GM23248 (cell line): Measurements from ENCODE around the gene SETD7. TPM values are rescaled to one million over a fixed set of nuclear protein-coding genes. Genes with fewer than 3 reads are reported as not detected.
"Not testable (repeated sequence)": the region's sequence is repeated elsewhere in the genome, so short reads cannot be mapped to it uniquely, and the experiment has no call there.

ENCODE experiments used
- DNase-seq: peaks from one replicate; pipeline ENCODE4 v3.0.0-alpha.2; 2015
- H2AFZ ChIP-seq: fragments of 200-600 bp; sonication (generic); 2 replicates; pipeline ENCODE4 v1.6.1; 2016; ENCODE audit warnings: antibody characterized with exemption
- H3F3A ChIP-seq: fragments of 200-600 bp; sonication (generic); 2 replicates; pipeline ENCODE4 v1.6.1; 2016; ENCODE audit warnings: mild to moderate bottlenecking, antibody characterized with exemption, mixed run types; ENCODE audit not compliant: insufficient read depth
- H3K27ac ChIP-seq: fragments of 200-600 bp; sonication (generic); 2 replicates; pipeline ENCODE4 v1.5.1; 2016; ENCODE audit warnings: mild to moderate bottlenecking
- H3K27me3 ChIP-seq: fragments of 200-600 bp; sonication (generic); replicated peaks from 2 replicates; pipeline ENCODE4 v1.6.1; 2016; ENCODE audit warnings: mild to moderate bottlenecking; ENCODE audit not compliant: insufficient read depth
- H3K36me3 ChIP-seq: fragments of 200-600 bp; sonication (generic); 2 replicates; pipeline ENCODE4 v1.6.1; 2016; ENCODE audit warnings: low read depth, mild to moderate bottlenecking
- H3K4me1 ChIP-seq: fragments of 200-600 bp; sonication (generic); 2 replicates; pipeline ENCODE4 v1.6.1; 2016; ENCODE audit warnings: mild to moderate bottlenecking; ENCODE audit not compliant: insufficient read depth
- H3K4me2 ChIP-seq: fragments of 200-600 bp; sonication (generic); one replicate; pipeline ENCODE4 v1.6.1; 2016; ENCODE audit warnings: mild to moderate bottlenecking; ENCODE audit not compliant: unreplicated experiment
- H3K4me3 ChIP-seq: fragments of 200-600 bp; sonication (generic); 2 replicates; pipeline ENCODE4 v1.5.1; 2016; ENCODE audit warnings: mild to moderate bottlenecking
- H3K79me2 ChIP-seq: fragments of 200-600 bp; sonication (generic); 2 replicates; pipeline ENCODE4 v1.6.1; 2016; ENCODE audit warnings: mild to moderate bottlenecking; ENCODE audit not compliant: insufficient read depth
- H3K9ac ChIP-seq: fragments of 200-600 bp; sonication (generic); 2 replicates; pipeline ENCODE4 v1.6.1; 2016; ENCODE audit warnings: mild to moderate bottlenecking
- H3K9me2 ChIP-seq: fragments of 200-600 bp; sonication (generic); 2 replicates; pipeline ENCODE4 v1.6.1; 2016; ENCODE audit warnings: mixed run types, mild to moderate bottlenecking, moderate library complexity; ENCODE audit not compliant: insufficient read depth
- H3K9me3 ChIP-seq: fragments of 200-600 bp; sonication (generic); one replicate; pipeline ENCODE4 v1.6.1; 2017; ENCODE audit warnings: low read depth
- H4K20me1 ChIP-seq: fragments of 200-600 bp; sonication (generic); 2 replicates; pipeline ENCODE4 v1.6.0; 2016; ENCODE audit not compliant: insufficient read depth
- EZH2 ChIP-seq: fragments of 200-600 bp; sonication (generic); IDR thresholded peaks from 2 replicates; pipeline ENCODE4 v1.6.1; 2018; ENCODE audit warnings: antibody characterized with exemption, mild to moderate bottlenecking; ENCODE audit not compliant: insufficient read depth, poor library complexity, severe bottlenecking
- EZH2phosphoT487 ChIP-seq: fragments of 200-600 bp; sonication (generic); IDR thresholded peaks from 2 replicates; pipeline ENCODE4 v1.6.1; 2018; ENCODE audit warnings: antibody characterized with exemption, moderate library complexity, mild to moderate bottlenecking, low read depth; ENCODE audit not compliant: insufficient read depth
- WGBS, 2 experiments: methylation state at CpG; one replicate each; pipeline ENCODE4 v1.1.6; 2015 to 2017; ENCODE audit warnings: low lambda C conversion rate in 2 of 2, low coverage in 1 of 2; ENCODE audit errors: missing lambda C conversion rate in 2 of 2; 5-methylcytosine and 5-hydroxymethylcytosine counted together
- in situ Hi-C: fragments of 300-500 bp; cut with MboI; formaldehyde crosslinking; loops from 2 replicates; pipeline ENCODE4 v1.15.0; 2020
- polyA plus RNA-seq: library from polyadenylated mRNA; unstranded; fragments of >200 nt; fragmentation: Nextera tagmentation; extraction: Ambion mirVana; gene quantifications from 2 replicates; pipeline ENCODE4 v1.2.1, GENCODE V29; 2016
- total RNA-seq: library from RNA; depleted of rRNA; stranded (reverse); fragments of >200 nt; shearing (Covaris generic); gene quantifications from 2 replicates; pipeline ENCODE4 v1.2.3, GENCODE V29; 2014

SETD7 gene
- total and polyA plus RNA-seq, 2 experiments from 2014 or later, result 34.0 to 82.5 TPM

DNA sequence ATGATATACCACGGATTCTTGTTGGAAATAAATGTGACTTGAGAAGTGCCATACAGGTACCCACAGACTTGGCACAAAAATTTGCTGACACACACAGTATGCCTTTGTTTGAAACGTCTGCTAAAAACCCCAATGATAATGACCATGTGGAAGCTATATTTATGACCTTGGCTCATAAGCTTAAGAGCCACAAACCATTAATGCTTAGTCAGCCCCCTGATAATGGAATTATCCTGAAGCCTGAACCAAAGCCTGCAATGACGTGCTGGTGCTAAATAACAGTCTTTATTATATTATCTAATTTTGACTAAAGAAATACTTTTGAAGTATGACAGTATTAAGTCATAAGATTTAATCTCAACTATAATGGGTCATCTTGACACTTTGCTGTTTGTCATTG, 83.2 kb downstream of the SETD7 start:
- no peaks in the 10 kb centered on the region for H3K27me3 ChIP-seq
- no peak overlapping the region for H3K27ac ChIP-seq
- H2AFZ ChIP-seq, result no peak overlapping the region
- no peak overlapping the region for H3K4me3 ChIP-seq
- H3K79me2 ChIP-seq, result peaks cover 56% of the 10 kb centered on the region
- no peak overlapping the region for H3K9ac ChIP-seq
- in situ Hi-C loops, result no loop called here
- H3F3A ChIP-seq, result no peaks in the 10 kb centered on the region
- H4K20me1 ChIP-seq, result peaks cover 6% of the 10 kb centered on the region
- H3K4me1 ChIP-seq, result no peaks in the 10 kb centered on the region
- TF ChIP-seq EZH2phosphoT487 (no peak), EZH2 (no peak)
- no peaks in the 10 kb centered on the region for H3K9me2 ChIP-seq
- 60 to 68% methylated on average over 3 of the region's 3 CpGs for WGBS, 2 experiments
- H3K36me3 ChIP-seq, result peaks cover 17% of the 10 kb centered on the region
- H3K9me3 ChIP-seq, result no peaks in the 10 kb centered on the region
- no peak overlapping the region for H3K4me2 ChIP-seq
- DNase-seq, result no peak

DNA sequence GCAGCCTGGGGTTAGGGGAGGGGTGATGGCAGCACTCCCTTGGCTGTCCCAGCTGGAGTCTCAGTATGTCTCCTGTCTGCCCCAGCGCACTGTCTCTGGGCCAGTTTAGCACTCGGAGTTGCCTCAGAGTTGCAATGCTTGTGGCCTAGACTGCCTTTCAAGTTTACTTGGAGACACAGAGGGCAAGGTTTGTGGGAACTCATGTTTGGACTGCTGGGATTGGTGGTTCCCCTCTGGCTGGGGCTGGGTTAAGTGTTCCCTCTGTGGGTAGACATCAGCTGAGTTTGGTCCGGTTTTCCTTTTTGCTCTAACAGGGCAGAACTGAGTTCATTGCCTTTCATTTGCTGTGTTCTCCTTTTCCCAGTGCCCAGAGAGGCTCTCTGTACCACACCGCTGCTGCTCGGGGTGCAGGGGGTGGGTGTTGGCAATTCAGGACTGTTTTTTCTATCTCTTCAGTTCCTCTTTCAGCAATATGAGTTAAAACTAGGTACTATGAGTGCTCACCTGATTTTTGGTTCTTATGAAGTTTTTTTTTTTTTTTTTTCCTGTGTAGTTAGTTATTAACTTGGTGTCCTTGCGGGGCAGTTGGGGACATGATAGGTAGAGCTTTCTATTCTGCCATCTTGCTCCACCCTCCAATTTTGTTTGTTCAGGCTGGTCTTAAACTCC, 84.9 kb downstream of the SETD7 start:
- in situ Hi-C loops, result no loop called here

DNA sequence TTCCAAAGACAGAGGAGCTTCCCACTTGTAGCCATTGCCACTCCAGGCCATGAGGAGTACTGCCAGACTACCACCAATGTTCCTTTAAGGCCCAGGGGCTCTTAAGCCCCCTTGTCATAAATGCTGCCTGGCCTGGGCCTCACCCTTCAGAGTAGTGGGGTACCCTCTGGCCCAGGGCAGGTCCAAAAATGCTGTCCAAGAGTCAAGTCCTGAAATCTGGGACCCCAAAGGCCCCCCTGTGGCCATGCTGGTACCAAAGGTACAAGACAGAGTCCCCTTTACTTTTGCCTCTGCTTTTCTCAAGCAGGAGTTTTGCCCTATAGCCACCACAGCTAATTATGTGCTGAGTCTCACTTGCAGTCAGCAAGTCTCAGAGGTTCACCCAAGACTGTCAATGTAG, 85.7 kb downstream of the SETD7 start:
- no peak overlapping the region for H2AFZ ChIP-seq
- no peak for DNase-seq
- no peak overlapping the region for H3K9ac ChIP-seq
- H3K36me3 ChIP-seq, result peaks cover 17% of the 10 kb centered on the region
- no peaks in the 10 kb centered on the region for H3K4me1 ChIP-seq
- no peak overlapping the region for H3K27ac ChIP-seq
- no peaks in the 10 kb centered on the region for H3K27me3 ChIP-seq
- no peak overlapping the region for H3K4me3 ChIP-seq
- peaks cover 82% of the 10 kb centered on the region for H3K79me2 ChIP-seq
- H3K9me3 ChIP-seq, result no peaks in the 10 kb centered on the region
- in situ Hi-C loops, result no loop called here
- TF ChIP-seq EZH2 (no peak), EZH2phosphoT487 (no peak)
- H3K4me2 ChIP-seq, result no peak overlapping the region
- H4K20me1 ChIP-seq, result peaks cover 6% of the 10 kb centered on the region
- no peaks in the 10 kb centered on the region for H3K9me2 ChIP-seq
- no peaks in the 10 kb centered on the region for H3F3A ChIP-seq

More for the DNA sequence above, 84.9 kb downstream of the SETD7 start:
- no peak overlapping the region for H3K4me3 ChIP-seq
- no peaks in the 10 kb centered on the region for H3K9me3 ChIP-seq
- H3K79me2 ChIP-seq, result peaks cover 73% of the 10 kb centered on the region
- H3K36me3 ChIP-seq, result peaks cover 17% of the 10 kb centered on the region
- no peaks in the 10 kb centered on the region for H3K27me3 ChIP-seq
- DNase-seq, result no peak
- H3K4me1 ChIP-seq, result no peaks in the 10 kb centered on the region
- peaks cover 6% of the 10 kb centered on the region for H4K20me1 ChIP-seq
- no peaks in the 10 kb centered on the region for H3K9me2 ChIP-seq
- H3F3A ChIP-seq, result no peaks in the 10 kb centered on the region
- no peak overlapping the region for H3K27ac ChIP-seq
- no peak for TF ChIP-seq EZH2
- no peak for TF ChIP-seq EZH2phosphoT487
- no peak overlapping the region for H2AFZ ChIP-seq
- no peak overlapping the region for H3K4me2 ChIP-seq
- no peak overlapping the region for H3K9ac ChIP-seq
- 87 to 92% methylated on average over 6 of the region's 6 CpGs for WGBS, 2 experiments

DNA sequence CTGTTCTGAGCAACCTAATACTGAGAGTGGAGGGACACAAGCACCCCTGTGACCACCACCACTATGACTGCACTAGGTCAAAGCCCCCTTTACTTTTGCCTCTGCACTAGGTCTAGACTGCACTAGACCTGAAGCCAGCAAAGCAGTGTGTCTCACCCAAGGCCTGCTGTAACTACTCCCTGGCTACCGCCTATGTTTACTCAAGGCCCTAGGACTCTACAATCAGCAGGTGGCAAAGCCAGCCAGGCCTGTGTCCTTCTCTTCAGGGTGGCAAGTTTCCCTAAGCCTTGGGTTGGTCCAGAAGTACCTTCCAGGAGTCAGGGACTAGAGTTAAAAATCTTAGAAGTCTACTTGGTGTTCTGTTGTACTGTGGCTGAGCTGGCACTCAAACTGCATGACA, 86.2 kb downstream of the SETD7 start:
- no peaks in the 10 kb centered on the region for H3K9me3 ChIP-seq
- TF ChIP-seq EZH2 (no peak), EZH2phosphoT487 (no peak)
- 100% methylated on average over 1 of the region's 1 CpG for WGBS, 2 experiments
- peaks cover 6% of the 10 kb centered on the region for H4K20me1 ChIP-seq
- peaks cover 16% of the 10 kb centered on the region for H3K36me3 ChIP-seq
- H3K79me2 ChIP-seq, result peaks cover 85% of the 10 kb centered on the region
- no peak for DNase-seq
- H3K9me2 ChIP-seq, result no peaks in the 10 kb centered on the region
- no peaks in the 10 kb centered on the region for H3K27me3 ChIP-seq
- no peak overlapping the region for H2AFZ ChIP-seq
- H3K4me2 ChIP-seq, result no peak overlapping the region
- in situ Hi-C loops, result no loop called here
- no peak overlapping the region for H3K4me3 ChIP-seq
- no peaks in the 10 kb centered on the region for H3K4me1 ChIP-seq
- H3K9ac ChIP-seq, result no peak overlapping the region
- H3F3A ChIP-seq, result no peaks in the 10 kb centered on the region
- H3K27ac ChIP-seq, result no peak overlapping the region

DNA sequence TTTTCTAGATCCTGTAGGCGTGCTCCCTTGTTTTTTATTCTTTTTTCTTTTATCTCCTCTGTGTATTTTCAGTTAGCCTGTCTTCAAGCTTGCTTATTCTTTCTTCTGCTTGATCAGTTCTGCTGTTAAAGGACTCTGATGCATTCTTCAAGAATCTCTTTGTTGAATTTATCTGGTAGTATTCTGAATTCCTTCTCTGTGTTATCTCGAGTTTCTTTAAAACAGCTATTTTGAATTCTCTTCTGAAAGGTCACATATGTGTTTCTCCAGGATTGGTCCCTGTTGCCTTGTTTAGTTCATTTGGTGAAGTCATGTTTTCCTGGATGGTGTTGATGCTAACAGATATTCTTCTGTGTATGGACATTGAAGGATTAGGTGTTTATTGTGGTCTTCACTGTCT, 86.8 kb downstream of the SETD7 start:
- Histone ChIP-seq H3K9me2 (no peaks in the 10 kb centered on the region), H3K4me1 (no peaks in the 10 kb centered on the region), H3K4me2 (no peak overlapping the region), H3K9ac (no peak overlapping the region), H4K20me1 (peaks cover 6% of the 10 kb centered on the region), H3K27ac (no peak overlapping the region), H3K36me3 (peaks cover 9% of the 10 kb centered on the region), H3K4me3 (no peak overlapping the region), H3K27me3 (no peaks in the 10 kb centered on the region), H3F3A (no peaks in the 10 kb centered on the region), H2AFZ (no peak overlapping the region), H3K9me3 (no peaks in the 10 kb centered on the region), H3K79me2 (peaks cover 91% of the 10 kb centered on the region)
- WGBS, 2 experiments, result 90 to 97% methylated on average over 2 of the region's 2 CpGs
- no peak for TF ChIP-seq EZH2
- no peak for TF ChIP-seq EZH2phosphoT487
- in situ Hi-C loops, result no loop called here
- no peak for DNase-seq

DNA sequence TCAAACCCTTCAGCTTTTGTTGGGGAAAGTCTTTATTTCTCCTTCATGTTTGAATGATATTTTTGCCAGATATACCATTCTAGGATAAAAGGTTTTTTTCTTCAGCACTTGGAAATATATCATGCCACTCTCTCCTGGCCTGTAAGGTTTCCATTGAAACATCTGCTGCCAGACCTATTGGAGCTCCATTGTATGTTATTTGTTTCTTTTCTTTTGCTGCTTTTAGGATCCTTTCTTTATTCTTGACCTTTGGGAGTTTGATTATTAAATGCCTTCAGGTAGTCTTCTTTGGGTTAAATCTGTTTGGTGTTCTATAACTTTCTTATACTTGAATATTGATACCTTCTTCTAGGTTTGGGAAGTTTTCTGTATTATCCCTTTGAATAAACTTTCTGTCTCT, 87.3 kb downstream of the SETD7 start:
- H4K20me1 ChIP-seq, H3K9ac ChIP-seq, H3K27ac ChIP-seq, H3K4me1 ChIP-seq, H3K36me3 ChIP-seq, H3K27me3 ChIP-seq, H3K9me3 ChIP-seq, in situ Hi-C loops, H3K4me3 ChIP-seq, H2AFZ ChIP-seq, H3F3A ChIP-seq, DNase-seq, H3K9me2 ChIP-seq, H3K4me2 ChIP-seq: not testable (repeated sequence)
- H3K79me2 ChIP-seq, result peaks cover 96% of the 10 kb centered on the region
